Tibial artery (tissue), 4 donors: ENCODE data around the gene TSBP1.
"Not testable (repeated sequence)": the region's sequence is repeated elsewhere in the genome, so short reads cannot be mapped to it uniquely, and the experiment has no call there.

Experiments used
- DNase-seq, 2 donors: peaks; one replicate each; pipeline ENCODE4 v3.0.0-alpha.2; 2019
- H3K27ac ChIP-seq, 2 donors: fragments of 200-600 bp; sonication (generic) in 1 of 2; 1 replicate in 1 of 2; 2 replicates in 1 of 2; pipeline ENCODE4 v1.5.1; 2018 to 2019; ENCODE audit warnings: mild to moderate bottlenecking in 1 of 2
- H3K27me3 ChIP-seq, 2 donors: fragments of 200-600 bp; sonication (generic) in 1 of 2; one replicate each; pipeline versions ENCODE4 v1.5.1 to v1.6.0; 2016 to 2019
- H3K36me3 ChIP-seq, 3 donors: fragments of 200-600 bp; sonication (generic) in 2 of 3; one replicate each; pipeline ENCODE4 v1.5.1; 2016 to 2019; ENCODE audit warnings: mild to moderate bottlenecking in 2 of 3
- H3K4me1 ChIP-seq, 4 donors: fragments of 200-600 bp; sonication (generic) in 2 of 4; 1 replicate in 3 of 4; 2 replicates in 1 of 4; pipeline ENCODE4 v1.5.1; 2016 to 2019
- H3K4me3 ChIP-seq, 2 donors: fragments of 200-600 bp; sonication (generic) in 1 of 2; 1 replicate in 1 of 2; 2 replicates in 1 of 2; pipeline ENCODE4 v1.5.1; 2018 to 2019; ENCODE audit warnings: mild to moderate bottlenecking in 2 of 2
- H3K9me3 ChIP-seq, 3 donors: fragments of 200-600 bp; sonication (generic) in 1 of 3; one replicate each; pipeline ENCODE4 v1.5.1; 2016 to 2019
- intact Hi-C: fragments of 100-400 bp; cut with DNase I; formaldehyde crosslinking; loops from one replicate; pipeline ENCODE4 v1.15.0; 2023; ENCODE audit warnings: low total_unique reads
- TF ChIP-seq, protein P1 (sequence below), 2 experiments: fragments of 200-600 bp in 1 of 2; fragments of 450-650 bp in 1 of 2; IDR thresholded peaks; one replicate each; pipeline ENCODE4 v1.5.1; 2017 to 2019; ENCODE audit warnings: antibody characterized with exemption in 2 of 2, mild to moderate bottlenecking in 1 of 2, moderate library complexity in 1 of 2

TSBP1 gene

DNA sequence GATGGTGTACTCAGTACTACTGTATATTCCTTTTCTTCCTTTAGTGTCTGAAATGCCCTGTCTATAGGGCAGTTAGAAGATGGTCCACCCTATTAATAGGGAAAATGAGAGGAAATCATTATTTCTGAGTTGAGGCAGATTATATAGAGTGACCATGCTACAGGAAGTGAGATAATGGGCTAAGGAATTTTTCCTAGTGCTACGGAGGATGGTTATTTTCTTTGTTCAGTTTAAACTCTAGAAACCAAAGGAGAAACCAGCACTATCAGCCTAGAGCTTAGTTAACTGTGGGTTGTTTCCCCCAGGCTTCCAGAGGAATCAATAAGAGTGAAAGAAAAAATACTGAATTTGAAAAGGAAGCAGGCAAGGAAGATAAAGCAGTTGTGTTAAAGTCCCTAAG is 474 bp downstream of the TSBP1 start:
- peaks cover 0 to 8% of the 10 kb centered on the region in 2 donors for H3K27me3 ChIP-seq
- no peak for DNase-seq
- H3K9me3 ChIP-seq: no peaks in the 10 kb centered on the region
- intact Hi-C loops: no loop called here
- H3K27ac ChIP-seq: no peak overlapping the region
- no peaks in the 10 kb centered on the region for H3K36me3 ChIP-seq
- no peaks in the 10 kb centered on the region for H3K4me1 ChIP-seq
- H3K4me3 ChIP-seq: no peak overlapping the region
- TF ChIP-seq, protein P1, sequence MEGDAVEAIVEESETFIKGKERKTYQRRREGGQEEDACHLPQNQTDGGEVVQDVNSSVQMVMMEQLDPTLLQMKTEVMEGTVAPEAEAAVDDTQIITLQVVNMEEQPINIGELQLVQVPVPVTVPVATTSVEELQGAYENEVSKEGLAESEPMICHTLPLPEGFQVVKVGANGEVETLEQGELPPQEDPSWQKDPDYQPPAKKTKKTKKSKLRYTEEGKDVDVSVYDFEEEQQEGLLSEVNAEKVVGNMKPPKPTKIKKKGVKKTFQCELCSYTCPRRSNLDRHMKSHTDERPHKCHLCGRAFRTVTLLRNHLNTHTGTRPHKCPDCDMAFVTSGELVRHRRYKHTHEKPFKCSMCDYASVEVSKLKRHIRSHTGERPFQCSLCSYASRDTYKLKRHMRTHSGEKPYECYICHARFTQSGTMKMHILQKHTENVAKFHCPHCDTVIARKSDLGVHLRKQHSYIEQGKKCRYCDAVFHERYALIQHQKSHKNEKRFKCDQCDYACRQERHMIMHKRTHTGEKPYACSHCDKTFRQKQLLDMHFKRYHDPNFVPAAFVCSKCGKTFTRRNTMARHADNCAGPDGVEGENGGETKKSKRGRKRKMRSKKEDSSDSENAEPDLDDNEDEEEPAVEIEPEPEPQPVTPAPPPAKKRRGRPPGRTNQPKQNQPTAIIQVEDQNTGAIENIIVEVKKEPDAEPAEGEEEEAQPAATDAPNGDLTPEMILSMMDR (IDR thresholded peaks at IDR 0.05): no peak

DNA sequence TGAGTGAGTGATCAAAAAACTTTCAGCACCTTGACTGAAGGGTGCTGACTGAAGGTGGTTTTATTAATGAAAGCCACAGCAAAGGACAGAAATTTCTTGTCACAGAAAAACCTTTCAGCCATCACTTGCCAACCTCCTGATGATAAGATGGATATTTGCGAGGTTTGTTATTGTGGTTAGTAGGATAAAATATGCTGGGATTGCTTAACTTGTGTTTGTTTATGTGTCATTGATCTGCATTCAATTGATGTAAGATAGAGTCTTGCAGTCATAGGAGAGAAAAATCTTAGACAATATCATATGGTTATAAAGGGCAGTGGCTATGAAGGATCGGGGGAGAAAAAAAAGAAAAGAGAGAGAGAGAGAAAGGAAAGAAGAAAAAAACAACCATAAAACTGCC is 1.2 kb downstream of the TSBP1 start:
- H3K4me3 ChIP-seq: no peak overlapping the region
- no peaks in the 10 kb centered on the region for H3K36me3 ChIP-seq
- no peak overlapping the region for H3K27ac ChIP-seq
- DNase-seq: no peak
- H3K9me3 ChIP-seq: no peaks in the 10 kb centered on the region
- no peaks in the 10 kb centered on the region for H3K4me1 ChIP-seq
- intact Hi-C loops: no loop called here
- H3K27me3 ChIP-seq: peaks cover 0 to 3% of the 10 kb centered on the region in 2 donors
- TF ChIP-seq, protein P1 (IDR thresholded peaks at IDR 0.05): no peak

DNA sequence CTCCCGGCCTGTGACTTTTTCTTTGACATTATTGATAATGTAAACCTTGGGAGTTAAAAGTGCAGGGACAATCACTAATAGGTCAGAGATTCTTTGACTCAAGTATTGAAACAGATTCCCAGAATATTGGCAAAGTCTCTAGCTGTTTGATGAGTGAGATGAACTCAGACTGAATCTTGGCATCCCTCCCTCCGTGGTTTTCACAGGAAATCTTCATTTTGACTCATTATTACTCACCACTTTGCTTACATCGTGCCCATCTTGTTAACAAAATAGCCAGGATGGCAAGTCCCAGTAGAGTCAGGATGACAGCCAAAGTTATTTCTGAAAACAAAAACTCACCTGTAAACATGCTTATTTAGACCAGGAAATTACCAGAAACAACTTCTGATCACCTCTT is 2.0 kb downstream of the TSBP1 start:
- TF ChIP-seq, protein P1 (IDR thresholded peaks at IDR 0.05): no peak
- no peaks in the 10 kb centered on the region for H3K9me3 ChIP-seq
- H3K36me3 ChIP-seq: no peaks in the 10 kb centered on the region
- intact Hi-C loops: no loop called here
- H3K27ac ChIP-seq: no peak overlapping the region
- DNase-seq: no peak
- no peak overlapping the region for H3K4me3 ChIP-seq
- H3K27me3 ChIP-seq: no peaks in the 10 kb centered on the region
- no peaks in the 10 kb centered on the region for H3K4me1 ChIP-seq

DNA sequence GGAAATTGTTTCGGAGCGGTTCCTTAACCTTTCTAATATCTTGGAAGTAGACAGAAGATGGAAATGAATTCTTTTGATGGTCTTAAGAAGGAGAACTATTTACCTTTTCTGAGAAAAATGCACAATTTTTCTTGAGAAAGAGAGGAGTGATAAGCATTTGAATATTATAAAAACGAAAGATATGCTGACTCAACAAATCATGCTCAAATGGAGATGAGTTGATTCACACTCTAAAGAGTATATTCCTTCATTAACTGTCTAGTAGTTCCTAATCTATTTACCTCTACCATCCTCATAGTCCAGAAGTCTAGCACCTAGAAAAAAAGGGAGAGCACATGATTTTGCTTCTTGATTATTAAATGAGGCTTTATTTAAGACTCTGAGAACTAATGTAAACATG is 4.1 kb downstream of the TSBP1 start:
- Histone ChIP-seq H3K9me3 (no peaks in the 10 kb centered on the region), H3K27ac (no peak overlapping the region), H3K27me3 (no peaks in the 10 kb centered on the region), H3K36me3 (no peaks in the 10 kb centered on the region), H3K4me3 (no peak overlapping the region), H3K4me1 (no peaks in the 10 kb centered on the region)
- DNase-seq: no peak
- TF ChIP-seq, protein P1 (IDR thresholded peaks at IDR 0.05): no peak
- intact Hi-C loops: no loop called here

DNA sequence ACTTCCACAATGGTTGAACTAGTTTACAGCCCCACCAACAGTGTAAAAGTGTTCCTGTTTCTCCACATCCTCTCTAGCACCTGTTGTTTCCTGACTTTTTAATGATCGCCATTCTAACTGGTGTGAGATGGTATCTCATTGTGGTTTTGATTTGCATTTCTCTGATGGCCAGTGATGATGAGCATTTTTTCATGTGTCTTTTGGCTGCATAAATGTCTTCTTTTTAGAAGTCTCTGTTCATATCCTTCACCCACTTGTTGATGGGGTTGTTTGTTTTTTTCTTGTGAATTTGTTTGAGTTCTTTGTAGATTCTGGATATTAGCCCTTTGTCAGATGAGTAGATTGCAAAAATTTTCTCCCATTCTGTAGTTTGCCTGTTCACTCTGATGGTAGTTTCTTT is 12.5 kb downstream of the TSBP1 start:
- H3K9me3 ChIP-seq, intact Hi-C loops: not testable (repeated sequence)

DNA sequence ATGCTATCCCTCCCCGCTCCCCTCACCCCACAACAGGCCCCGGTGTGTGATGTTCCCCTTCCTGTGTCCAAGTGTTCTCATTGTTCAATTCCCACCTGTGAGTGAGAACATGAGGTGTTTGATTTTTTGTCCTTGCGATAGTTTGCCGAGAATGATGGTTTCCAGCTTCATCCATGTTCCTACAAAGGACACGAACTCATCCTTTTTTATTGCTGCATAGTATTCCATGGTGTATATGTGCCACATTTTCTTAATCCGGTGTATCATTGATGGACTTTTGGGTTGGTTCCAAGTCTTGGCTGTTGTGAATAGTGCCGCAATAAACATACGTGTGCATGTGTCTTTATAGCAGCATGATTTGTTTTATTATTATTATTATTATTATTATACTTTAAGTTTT is 13.2 kb downstream of the TSBP1 start:
- intact Hi-C loops, H3K27me3 ChIP-seq, DNase-seq, H3K9me3 ChIP-seq, H3K27ac ChIP-seq, H3K4me1 ChIP-seq, H3K36me3 ChIP-seq, H3K4me3 ChIP-seq: not testable (repeated sequence)

More for the DNA sequence above, 12.5 kb downstream of the TSBP1 start:
- DNase-seq, H3K27ac ChIP-seq, H3K36me3 ChIP-seq, H3K4me3 ChIP-seq, H3K27me3 ChIP-seq, H3K4me1 ChIP-seq: not testable (repeated sequence)

DNA sequence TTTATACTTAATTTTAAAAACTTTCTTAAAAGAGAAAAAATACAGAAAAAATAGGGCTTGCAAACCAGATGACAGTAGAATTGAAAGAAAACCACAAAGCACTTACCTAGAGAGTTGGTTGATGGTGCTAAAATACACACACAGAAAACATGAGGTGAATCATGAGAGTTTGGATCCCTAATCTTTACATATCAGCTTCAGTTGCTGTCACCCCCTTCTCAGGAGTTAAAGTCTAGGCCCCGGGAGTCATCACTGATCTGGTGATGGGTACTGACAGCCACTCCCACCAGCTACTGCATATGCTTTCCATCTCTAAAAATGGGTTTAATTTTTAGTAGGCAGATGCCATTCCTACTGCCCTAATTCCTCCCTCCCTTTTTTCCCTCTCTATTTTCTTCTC is 16.7 kb downstream of the TSBP1 start:
- H3K9me3 ChIP-seq: no peaks in the 10 kb centered on the region
- H3K36me3 ChIP-seq: no peaks in the 10 kb centered on the region
- no peak overlapping the region for H3K27ac ChIP-seq
- no peak overlapping the region for H3K4me3 ChIP-seq
- intact Hi-C loops: no loop called here
- DNase-seq: no peak
- H3K27me3 ChIP-seq: no peaks in the 10 kb centered on the region
- no peaks in the 10 kb centered on the region for H3K4me1 ChIP-seq
- TF ChIP-seq, protein P1 (IDR thresholded peaks at IDR 0.05): no peak
